ENCODE data around the gene KLHL26.
A peak's percentile ranks its signal among the peaks of the same experiment; 100 is the strongest.

KLHL26 gene

GRCh38 chr19:18697680-18698079 lies 60.9 kb downstream of the KLHL26 start:
- peak; percentile 47 for DNase-seq

- no peak for DNase-seq
Observed at GRCh38 chr19:18698321-18699167, 61.7 kb downstream of the KLHL26 start.

GRCh38 chr19:18699403-18700054 lies 62.7 kb downstream of the KLHL26 start:
- no peak for DNase-seq

- peak; percentile 88 for DNase-seq
Observed at GRCh38 chr19:18700501-18701249, 63.8 kb downstream of the KLHL26 start.

GRCh38 chr19:18701250-18701608 lies 64.4 kb downstream of the KLHL26 start:
- DNase-seq, result no peak

- no peak for DNase-seq
Observed at GRCh38 chr19:18704054-18704453, 67.2 kb downstream of the KLHL26 start.

GRCh38 chr19:18704971-18705370 lies 68.1 kb downstream of the KLHL26 start:
- DNase-seq, result no peak

GRCh38 chr19:18708452-18709231 lies 71.8 kb downstream of the KLHL26 start:
- no peak for DNase-seq

GRCh38 chr19:18709546-18709945 lies 72.7 kb downstream of the KLHL26 start:
- no peak for DNase-seq

GRCh38 chr19:18710186-18710585 lies 73.4 kb downstream of the KLHL26 start:
- no peak for DNase-seq

GRCh38 chr19:18710996-18711751 lies 74.3 kb downstream of the KLHL26 start:
- DNase-seq, result no peak

- DNase-seq, result no peak
Observed at GRCh38 chr19:18711893-18712292, 75.1 kb downstream of the KLHL26 start.

- DNase-seq, result no peak
Observed at GRCh38 chr19:18712981-18713380, 76.2 kb downstream of the KLHL26 start.

- DNase-seq, result no peak
Observed at GRCh38 chr19:18713550-18714117, 76.8 kb downstream of the KLHL26 start.

GRCh38 chr19:18715416-18715815 lies 78.6 kb downstream of the KLHL26 start:
- DNase-seq, result no peak

- no peak for DNase-seq
Observed at GRCh38 chr19:18716857-18717256, 80.0 kb downstream of the KLHL26 start.

- no peak for DNase-seq
Observed at GRCh38 chr19:18717601-18718000, 80.8 kb downstream of the KLHL26 start.

- DNase-seq, result no peak
Observed at GRCh38 chr19:18718015-18718526, 81.2 kb downstream of the KLHL26 start.

- no peak for DNase-seq
Observed at GRCh38 chr19:18718846-18719458, 82.1 kb downstream of the KLHL26 start.

GRCh38 chr19:18719541-18719940 lies 82.7 kb downstream of the KLHL26 start:
- DNase-seq, result no peak

All from NCI-H1092 treated with DMSO at 0.1 percent for 48 hours (cell line).